Stimulated activated CD4-positive, alpha-beta T cell treated with anti-CD3 and anti-CD28 coated beads, TNF-alpha, amount 100 ng/mL, for 24 hours (primary cell): ENCODE data around the gene PKDCC.
"Not testable (repeated sequence)": the region's sequence is repeated elsewhere in the genome, so short reads cannot be mapped to it uniquely, and the experiment has no call there.

Experiments used
- DNase-seq, 3 experiments: peaks; one replicate each; pipeline ENCODE4 v3.0.0-alpha.2; 2020; ENCODE audit warnings: low read depth in 3 of 3

PKDCC gene

DNA sequence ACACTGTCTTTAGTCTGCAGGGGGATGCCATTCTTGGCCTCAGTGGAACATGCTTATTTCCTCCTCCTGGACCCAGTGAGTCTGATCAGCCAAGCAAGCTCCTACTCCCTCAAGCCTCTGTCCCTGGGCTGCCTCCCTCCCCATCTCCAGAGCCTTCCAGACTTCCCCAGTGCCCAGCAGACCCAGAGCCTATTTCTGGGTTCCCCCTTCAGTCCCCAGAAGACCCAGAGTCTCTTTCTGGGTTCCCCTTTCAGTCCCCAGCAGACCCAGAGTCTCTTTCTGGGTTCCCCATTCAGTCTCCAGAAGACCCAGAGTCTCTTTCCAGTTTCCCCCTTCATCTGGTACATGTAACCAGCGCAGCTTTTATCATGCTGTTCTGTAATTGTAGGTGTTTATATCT, 17.0 kb upstream of the PKDCC start:
- no peak for DNase-seq

DNA sequence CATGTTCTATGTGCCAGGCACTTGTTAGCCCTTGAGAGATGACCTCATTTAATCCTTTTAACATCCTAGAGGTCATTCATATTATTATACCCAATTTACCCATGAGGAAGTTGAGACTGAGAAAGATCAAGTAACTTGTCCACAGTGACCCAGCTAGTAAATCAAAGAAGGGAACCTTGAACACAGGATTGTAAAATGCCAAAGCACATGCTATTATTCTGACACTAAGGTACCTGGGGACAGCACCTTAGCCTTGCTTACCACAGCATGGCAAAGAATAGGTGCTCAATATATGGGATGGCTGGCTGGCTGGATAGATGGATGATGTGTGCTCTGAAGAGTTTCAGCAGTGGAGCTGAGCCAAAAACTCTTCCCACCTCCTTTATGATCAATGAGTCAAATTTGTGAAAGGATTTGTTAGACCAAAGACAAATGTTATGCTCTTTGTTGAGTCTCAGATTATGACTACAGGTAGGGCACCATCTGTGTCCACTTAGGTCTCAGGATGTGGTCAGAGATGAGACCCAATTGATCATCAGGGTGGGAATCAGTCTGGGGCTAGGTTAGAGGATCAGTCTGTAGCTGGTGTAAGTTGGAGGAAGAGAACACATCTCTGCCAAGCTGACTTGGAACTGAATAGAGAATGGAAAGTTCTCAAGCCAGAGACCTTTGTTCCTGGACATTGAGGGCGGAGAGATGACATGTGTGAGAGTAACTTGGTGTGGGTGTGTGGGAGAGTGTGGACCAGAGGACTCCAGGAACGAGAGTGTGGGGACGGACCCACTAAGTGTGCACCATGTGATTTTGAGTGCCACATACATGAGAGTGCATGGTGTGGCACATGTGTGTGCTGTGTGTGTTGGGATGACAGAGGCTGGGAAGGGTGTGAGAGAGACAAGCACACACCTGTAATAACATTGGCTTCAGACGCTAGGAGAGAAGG, 16.3 kb upstream of the PKDCC start:
- no peak for DNase-seq

DNA sequence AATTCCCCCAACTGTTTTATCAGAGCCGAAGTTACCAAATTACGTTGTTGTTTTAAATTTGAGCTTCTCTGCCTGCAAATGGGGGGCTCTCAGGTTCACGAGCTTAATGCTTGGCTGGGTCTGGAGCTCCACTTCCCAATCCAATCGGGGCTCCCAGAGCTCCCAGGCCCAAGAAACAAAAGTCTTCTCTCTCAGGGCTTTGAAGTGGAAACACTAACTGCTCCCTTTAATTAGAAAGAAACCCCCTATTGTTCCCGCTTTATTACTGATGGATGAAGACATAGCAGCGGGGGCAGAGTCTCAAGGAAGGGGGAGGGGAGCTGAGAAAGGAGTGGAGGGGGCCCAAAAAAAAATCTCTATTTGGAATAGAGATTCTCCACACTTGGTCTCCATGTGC, 15.6 kb upstream of the PKDCC start:
- no peak for DNase-seq

DNA sequence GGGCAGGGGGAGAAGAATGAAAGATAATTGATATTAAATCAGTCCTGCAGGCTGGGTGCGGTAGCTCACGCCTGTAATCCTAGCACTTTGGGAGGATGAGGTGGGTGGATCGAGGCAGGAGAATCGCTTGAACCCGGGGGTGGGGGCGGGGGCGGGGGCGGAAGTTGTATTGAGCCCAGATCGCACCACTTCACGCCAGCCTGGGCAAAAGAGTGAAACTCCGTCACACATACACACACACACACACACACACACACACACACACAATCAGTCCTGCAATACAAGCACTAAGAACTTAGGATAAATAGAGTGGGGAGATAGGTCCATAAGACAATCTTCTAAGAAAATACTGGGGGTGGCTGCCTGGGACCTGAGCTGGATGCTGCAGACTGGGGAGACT, 15.1 kb upstream of the PKDCC start:
- no peak for DNase-seq

DNA sequence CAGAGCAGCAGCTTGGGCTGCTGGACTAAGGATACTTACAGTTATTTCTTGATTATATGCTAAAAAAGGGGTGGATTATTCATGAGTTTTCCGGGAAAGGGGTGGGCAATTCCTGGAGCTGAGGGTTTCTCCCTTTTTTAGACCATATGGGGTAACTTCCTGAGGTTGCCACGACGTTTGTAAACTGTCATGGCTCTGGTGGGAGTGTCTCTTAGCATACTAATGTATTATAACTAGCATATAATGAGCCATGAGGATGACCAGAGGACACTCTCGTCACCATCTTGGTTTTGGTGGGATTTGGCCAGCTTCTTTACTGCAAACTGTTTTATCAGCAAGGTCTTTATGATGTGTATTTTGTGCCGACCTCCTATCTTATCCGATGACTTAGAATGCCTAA, 13.7 kb upstream of the PKDCC start:
- not testable (repeated sequence) for DNase-seq

GRCh38 chr2:42035241-42035640, 12.6 kb upstream of the PKDCC start:
- no peak for DNase-seq

GRCh38 chr2:42036413-42036812, 11.4 kb upstream of the PKDCC start:
- no peak for DNase-seq

- DNase-seq = no peak
Observed at GRCh38 chr2:42036940-42037339, 10.9 kb upstream of the PKDCC start.

DNA sequence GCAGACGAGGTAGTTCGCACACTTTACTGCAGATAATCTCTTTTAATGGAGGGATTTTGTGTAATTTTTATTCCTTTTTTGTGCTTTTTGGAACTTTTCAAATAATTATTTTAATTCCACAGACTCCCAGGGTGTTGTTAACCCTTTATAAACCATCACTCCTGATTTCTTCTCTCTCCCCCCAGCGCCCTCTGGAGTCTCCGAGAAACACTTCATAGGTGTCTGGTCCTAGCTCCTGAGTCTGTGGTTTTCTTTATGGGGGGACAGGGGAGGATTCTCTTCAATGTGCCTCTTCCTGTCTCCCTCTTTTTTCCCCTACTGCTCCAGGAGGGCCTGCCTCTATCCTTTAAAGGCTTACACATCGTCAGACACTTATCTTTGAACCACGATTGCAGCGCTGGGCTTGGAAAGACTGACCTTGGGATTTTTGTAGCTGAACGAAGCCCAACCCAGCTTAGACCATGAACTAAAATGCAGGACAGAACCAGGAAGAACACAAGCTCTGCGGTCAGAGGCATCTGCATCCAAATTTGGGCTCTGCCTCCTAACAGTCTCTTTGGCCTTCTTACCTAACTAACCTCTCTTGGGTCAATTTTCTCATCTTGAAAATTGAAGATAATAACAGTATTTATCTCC, 7.1 kb upstream of the PKDCC start:
- DNase-seq = no peak

- DNase-seq = no peak
Observed at GRCh38 chr2:42041377-42042127, 6.3 kb upstream of the PKDCC start.

- DNase-seq = no peak
Observed at GRCh38 chr2:42042631-42043355, 5.0 kb upstream of the PKDCC start.

DNA sequence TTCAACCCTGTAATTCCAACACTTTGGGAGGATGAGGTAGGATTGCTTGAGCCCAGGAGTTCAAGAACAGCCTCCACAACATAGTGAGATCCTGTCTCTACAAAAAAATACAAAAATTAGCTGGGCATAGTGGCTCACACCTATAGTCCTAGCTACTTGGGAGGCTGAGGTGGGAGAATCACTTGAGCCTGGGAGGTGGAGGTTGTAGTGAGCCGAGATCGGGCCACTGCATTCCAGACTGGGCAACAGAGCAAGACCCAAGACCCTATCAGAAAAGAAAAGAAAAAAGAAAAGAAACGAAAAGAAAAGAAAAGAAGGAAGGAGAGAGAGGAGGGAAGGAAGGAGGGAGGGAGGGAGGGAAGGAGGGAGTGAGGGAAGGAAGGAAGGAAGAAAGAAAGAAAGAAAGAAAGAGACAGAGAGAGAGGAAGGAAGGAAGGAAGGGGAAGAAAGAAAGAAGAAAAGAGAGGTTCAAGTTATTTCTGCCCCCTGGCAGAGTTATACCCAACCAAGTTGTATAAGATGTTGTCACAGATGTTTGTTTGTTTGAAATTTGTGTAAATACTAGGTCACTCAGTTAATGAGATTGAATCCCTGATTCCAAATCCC, 3.9 kb upstream of the PKDCC start:
- no peak for DNase-seq

- no peak for DNase-seq
Observed at GRCh38 chr2:42044939-42045338, 2.9 kb upstream of the PKDCC start.

GRCh38 chr2:42045352-42045751, 2.5 kb upstream of the PKDCC start:
- no peak for DNase-seq

DNA sequence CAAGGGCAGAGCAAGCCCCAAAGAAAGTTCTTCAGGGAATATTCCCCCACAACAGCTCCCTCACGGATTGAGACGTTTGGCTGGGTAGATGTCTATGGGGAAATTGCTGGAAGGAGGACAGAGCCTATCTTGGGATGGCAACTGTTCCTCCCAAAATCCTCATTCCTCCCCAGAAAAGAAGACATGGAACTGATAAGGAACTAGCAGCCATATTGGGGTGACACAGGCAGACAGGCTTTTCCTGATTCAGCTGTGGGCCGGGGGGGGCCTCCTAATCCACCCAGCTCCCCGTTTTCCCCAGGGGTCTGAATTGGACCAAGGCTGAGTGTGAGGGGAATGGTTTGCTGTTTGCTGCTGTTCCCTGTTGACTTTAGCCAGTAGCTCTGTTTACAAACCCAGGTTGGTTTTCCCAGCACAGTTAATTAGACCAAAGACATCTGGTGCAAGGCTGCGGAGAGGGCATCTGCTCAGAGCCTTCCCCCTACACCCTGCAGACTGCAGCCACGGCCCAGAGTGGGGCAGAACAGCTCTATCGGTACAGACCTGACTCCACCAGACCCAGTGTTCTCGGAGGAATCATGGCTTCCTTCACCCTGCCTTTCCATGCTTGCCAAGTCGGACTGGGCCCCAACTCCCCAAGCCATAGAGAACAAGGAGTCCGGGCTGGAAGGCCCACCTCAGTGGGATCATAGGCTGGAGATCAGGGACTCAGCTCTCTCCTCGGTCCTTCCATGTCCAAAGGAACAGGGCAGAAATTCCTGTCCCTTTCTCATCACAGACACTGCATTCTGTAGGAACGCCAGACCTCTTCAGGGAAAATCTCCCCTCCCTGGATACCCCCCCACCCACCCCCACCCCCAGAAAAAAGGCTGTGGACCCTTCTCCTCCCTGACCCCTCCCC, 1.7 kb upstream of the PKDCC start:
- DNase-seq = no peak

GRCh38 chr2:42046819-42047487, 868 bp upstream of the PKDCC start:
- no peak for DNase-seq

DNA sequence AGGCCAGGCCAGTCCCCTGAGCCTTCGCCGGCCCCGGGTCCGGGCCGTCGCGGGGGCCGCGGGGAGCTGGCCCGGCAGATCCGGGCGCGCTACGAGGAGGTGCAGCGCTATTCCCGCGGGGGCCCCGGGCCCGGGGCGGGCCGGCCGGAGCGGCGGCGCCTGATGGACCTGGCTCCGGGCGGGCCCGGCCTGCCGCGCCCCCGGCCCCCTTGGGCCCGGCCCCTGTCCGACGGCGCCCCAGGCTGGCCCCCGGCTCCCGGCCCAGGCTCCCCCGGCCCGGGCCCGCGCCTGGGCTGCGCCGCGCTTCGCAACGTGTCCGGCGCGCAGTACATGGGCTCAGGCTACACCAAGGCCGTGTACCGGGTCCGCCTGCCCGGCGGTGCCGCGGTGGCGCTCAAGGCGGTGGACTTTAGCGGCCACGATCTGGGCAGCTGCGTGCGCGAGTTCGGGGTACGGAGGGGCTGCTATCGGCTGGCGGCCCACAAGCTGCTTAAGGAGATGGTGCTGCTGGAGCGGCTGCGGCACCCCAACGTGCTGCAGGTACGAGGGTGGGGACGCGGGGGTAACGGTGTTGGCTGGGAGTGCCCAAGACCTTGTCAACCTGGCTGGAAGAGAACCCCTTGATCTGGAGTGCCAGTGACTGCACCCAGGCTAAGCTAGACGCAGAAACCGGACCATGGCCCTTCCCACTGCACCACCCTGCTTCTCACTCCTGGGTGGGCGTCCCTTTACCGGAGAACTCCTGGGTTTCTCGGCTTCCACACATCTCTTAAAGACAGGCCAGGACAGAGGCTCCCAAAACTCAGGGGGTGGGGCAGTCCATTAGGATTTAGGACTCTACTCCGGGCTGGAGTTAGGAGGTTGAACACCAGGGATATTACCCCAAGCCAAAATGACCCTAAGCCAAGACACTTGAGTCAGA, 739 bp downstream of the PKDCC start:
- no peak for DNase-seq

- no peak for DNase-seq
Observed at GRCh38 chr2:42049221-42050009, 1.6 kb downstream of the PKDCC start.
